ENCODE data around the gene WWOX. TPM values are rescaled to one million over a fixed set of nuclear protein-coding genes. Genes with fewer than 3 reads are reported as not detected.

WWOX gene
- polyA plus RNA-seq, 1 donor from 2014 or later, result 25.6 TPM

DNA sequence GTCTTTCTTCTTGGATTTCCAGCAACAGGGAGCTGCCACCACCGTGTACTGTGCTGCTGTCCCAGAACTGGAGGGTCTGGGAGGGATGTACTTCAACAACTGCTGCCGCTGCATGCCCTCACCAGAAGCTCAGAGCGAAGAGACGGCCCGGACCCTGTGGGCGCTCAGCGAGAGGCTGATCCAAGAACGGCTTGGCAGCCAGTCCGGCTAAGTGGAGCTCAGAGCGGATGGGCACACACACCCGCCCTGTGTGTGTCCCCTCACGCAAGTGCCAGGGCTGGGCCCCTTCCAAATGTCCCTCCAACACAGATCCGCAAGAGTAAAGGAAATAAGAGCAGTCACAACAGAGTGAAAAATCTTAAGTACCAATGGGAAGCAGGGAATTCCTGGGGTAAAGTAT is 1112.1 kb downstream of the WWOX start:
- no peaks in the 10 kb centered on the region for H3K36me3 ChIP-seq (ENCODE audit: insufficient read depth, low read length)
- no peaks in the 10 kb centered on the region for H3K27me3 ChIP-seq (ENCODE audit: insufficient read depth, low read depth, low read length)
- H3K79me2 ChIP-seq (replicated peaks; ENCODE audit: insufficient read depth, low read length), result no peaks in the 10 kb centered on the region
- H3K27ac ChIP-seq (ENCODE audit: low read length), result no peak overlapping the region
- no peaks in the 10 kb centered on the region for H3K9me3 ChIP-seq (ENCODE audit: low read length)
- H4K20me1 ChIP-seq (ENCODE audit: insufficient read depth), result no peaks in the 10 kb centered on the region
- H3K4me2 ChIP-seq (ENCODE audit: low read length), result no peak overlapping the region
- no peak overlapping the region for H3K9ac ChIP-seq (ENCODE audit: low read length)
- no peaks in the 10 kb centered on the region for H3K9me2 ChIP-seq (ENCODE audit: insufficient read depth, low read length)
- no peaks in the 10 kb centered on the region for H3F3A ChIP-seq (ENCODE audit: insufficient read depth, low read length, poor library complexity, severe bottlenecking)
- no peak for TF ChIP-seq EP300 (conservative IDR thresholded peaks at IDR 0.05; ENCODE audit: poor library complexity, severe bottlenecking)
- no peak for TF ChIP-seq EZH2 (IDR thresholded peaks at IDR 0.05; ENCODE audit: borderline replicate concordance, insufficient read depth, low read length, poor library complexity, severe bottlenecking)
- TF ChIP-seq POLR2AphosphoS5 (IDR thresholded peaks at IDR 0.05), result no peak
- no peak overlapping the region for H2AFZ ChIP-seq (ENCODE audit: low read depth, low read length)
- no peak overlapping the region for H3K4me3 ChIP-seq (ENCODE audit: low read length)

DNA sequence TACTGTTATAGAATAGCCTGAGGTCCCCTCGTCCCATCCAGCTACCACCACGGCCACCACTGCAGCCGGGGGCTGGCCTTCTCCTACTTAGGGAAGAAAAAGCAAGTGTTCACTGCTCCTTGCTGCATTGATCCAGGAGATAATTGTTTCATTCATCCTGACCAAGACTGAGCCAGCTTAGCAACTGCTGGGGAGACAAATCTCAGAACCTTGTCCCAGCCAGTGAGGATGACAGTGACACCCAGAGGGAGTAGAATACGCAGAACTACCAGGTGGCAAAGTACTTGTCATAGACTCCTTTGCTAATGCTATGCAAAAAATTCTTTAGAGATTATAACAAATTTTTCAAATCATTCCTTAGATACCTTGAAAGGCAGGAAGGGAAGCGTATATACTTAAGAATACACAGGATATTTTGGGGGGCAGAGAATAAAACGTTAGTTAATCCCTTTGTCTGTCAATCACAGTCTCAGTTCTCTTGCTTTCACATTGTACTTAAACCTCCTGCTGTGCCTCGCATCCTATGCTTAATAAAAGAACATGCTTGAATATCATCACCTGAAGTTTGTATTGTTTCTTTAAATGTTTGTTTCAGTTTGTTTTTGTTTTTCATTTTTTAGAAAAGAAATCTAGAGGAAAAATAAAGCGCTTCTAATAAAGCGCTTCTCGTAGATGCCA is 1112.8 kb downstream of the WWOX start:
- no peaks in the 10 kb centered on the region for H3K9me3 ChIP-seq (ENCODE audit: low read length)
- H3K4me3 ChIP-seq (ENCODE audit: low read length), result no peak overlapping the region
- no peak overlapping the region for H2AFZ ChIP-seq (ENCODE audit: low read depth, low read length)
- H3K9me2 ChIP-seq (ENCODE audit: insufficient read depth, low read length), result no peaks in the 10 kb centered on the region
- TF ChIP-seq SMC3 (conservative IDR thresholded peaks at IDR 0.05; ENCODE audit: poor library complexity) (no peak), EP300 (conservative IDR thresholded peaks at IDR 0.05; ENCODE audit: poor library complexity, severe bottlenecking) (no peak), RAD21 (conservative IDR thresholded peaks at IDR 0.05) (peak; percentile 33), EZH2 (IDR thresholded peaks at IDR 0.05; ENCODE audit: borderline replicate concordance, insufficient read depth, low read length, poor library complexity, severe bottlenecking) (no peak)
- TF ChIP-seq, protein P1, sequence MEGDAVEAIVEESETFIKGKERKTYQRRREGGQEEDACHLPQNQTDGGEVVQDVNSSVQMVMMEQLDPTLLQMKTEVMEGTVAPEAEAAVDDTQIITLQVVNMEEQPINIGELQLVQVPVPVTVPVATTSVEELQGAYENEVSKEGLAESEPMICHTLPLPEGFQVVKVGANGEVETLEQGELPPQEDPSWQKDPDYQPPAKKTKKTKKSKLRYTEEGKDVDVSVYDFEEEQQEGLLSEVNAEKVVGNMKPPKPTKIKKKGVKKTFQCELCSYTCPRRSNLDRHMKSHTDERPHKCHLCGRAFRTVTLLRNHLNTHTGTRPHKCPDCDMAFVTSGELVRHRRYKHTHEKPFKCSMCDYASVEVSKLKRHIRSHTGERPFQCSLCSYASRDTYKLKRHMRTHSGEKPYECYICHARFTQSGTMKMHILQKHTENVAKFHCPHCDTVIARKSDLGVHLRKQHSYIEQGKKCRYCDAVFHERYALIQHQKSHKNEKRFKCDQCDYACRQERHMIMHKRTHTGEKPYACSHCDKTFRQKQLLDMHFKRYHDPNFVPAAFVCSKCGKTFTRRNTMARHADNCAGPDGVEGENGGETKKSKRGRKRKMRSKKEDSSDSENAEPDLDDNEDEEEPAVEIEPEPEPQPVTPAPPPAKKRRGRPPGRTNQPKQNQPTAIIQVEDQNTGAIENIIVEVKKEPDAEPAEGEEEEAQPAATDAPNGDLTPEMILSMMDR (IDR thresholded peaks at IDR 0.05; ENCODE audit: poor library complexity, severe bottlenecking), result peak; percentile 35
- no peaks in the 10 kb centered on the region for H4K20me1 ChIP-seq (ENCODE audit: insufficient read depth)
- H3K4me2 ChIP-seq (ENCODE audit: low read length), result no peak overlapping the region
- H3K27ac ChIP-seq (ENCODE audit: low read length), result no peak overlapping the region
- no peaks in the 10 kb centered on the region for H3K27me3 ChIP-seq (ENCODE audit: insufficient read depth, low read depth, low read length)
- no peaks in the 10 kb centered on the region for H3F3A ChIP-seq (ENCODE audit: insufficient read depth, low read length, poor library complexity, severe bottlenecking)
- H3K79me2 ChIP-seq (replicated peaks; ENCODE audit: insufficient read depth, low read length), result no peaks in the 10 kb centered on the region
- H3K36me3 ChIP-seq (ENCODE audit: insufficient read depth, low read length), result no peaks in the 10 kb centered on the region
- H3K9ac ChIP-seq (ENCODE audit: low read length), result no peak overlapping the region

DNA sequence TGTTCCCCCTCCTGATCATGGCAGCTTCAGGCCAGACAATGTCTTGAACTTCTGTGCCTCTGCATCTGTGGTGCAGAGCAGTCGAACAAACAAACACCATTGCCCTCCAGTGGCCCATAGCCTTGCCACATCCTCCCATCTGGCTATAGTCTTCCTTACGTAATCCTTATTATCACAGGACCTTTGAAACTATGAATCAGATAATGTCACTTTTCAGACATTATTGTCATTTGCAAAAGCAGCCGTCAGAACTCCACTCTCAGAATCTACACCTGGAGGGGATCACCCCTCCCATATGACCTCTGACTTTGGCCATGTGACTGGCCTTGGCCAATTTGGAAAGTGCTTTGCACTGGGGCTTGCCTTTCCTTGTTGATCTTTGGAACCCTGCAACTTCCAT is 1113.8 kb downstream of the WWOX start:
- H3K9me2 ChIP-seq (ENCODE audit: insufficient read depth, low read length), result no peaks in the 10 kb centered on the region
- no peak overlapping the region for H3K27ac ChIP-seq (ENCODE audit: low read length)
- no peak overlapping the region for H3K9ac ChIP-seq (ENCODE audit: low read length)
- no peak overlapping the region for H3K4me3 ChIP-seq (ENCODE audit: low read length)
- H3F3A ChIP-seq (ENCODE audit: insufficient read depth, low read length, poor library complexity, severe bottlenecking), result no peaks in the 10 kb centered on the region
- H4K20me1 ChIP-seq (ENCODE audit: insufficient read depth), result no peaks in the 10 kb centered on the region
- H3K4me2 ChIP-seq (ENCODE audit: low read length), result no peak overlapping the region
- no peaks in the 10 kb centered on the region for H3K79me2 ChIP-seq (replicated peaks; ENCODE audit: insufficient read depth, low read length)
- H2AFZ ChIP-seq (ENCODE audit: low read depth, low read length), result no peak overlapping the region
- TF ChIP-seq POLR2AphosphoS5 (IDR thresholded peaks at IDR 0.05) (no peak), MXI1 (conservative IDR thresholded peaks at IDR 0.05; ENCODE audit: poor library complexity, severe bottlenecking) (no peak), SMC3 (conservative IDR thresholded peaks at IDR 0.05; ENCODE audit: poor library complexity) (no peak), TAF1 (IDR thresholded peaks at IDR 0.05; ENCODE audit: low read depth) (no peak), RAD21 (conservative IDR thresholded peaks at IDR 0.05) (no peak), EZH2 (IDR thresholded peaks at IDR 0.05; ENCODE audit: borderline replicate concordance, insufficient read depth, low read length, poor library complexity, severe bottlenecking) (no peak), EP300 (conservative IDR thresholded peaks at IDR 0.05; ENCODE audit: poor library complexity, severe bottlenecking) (no peak)
- TF ChIP-seq, protein P2, sequence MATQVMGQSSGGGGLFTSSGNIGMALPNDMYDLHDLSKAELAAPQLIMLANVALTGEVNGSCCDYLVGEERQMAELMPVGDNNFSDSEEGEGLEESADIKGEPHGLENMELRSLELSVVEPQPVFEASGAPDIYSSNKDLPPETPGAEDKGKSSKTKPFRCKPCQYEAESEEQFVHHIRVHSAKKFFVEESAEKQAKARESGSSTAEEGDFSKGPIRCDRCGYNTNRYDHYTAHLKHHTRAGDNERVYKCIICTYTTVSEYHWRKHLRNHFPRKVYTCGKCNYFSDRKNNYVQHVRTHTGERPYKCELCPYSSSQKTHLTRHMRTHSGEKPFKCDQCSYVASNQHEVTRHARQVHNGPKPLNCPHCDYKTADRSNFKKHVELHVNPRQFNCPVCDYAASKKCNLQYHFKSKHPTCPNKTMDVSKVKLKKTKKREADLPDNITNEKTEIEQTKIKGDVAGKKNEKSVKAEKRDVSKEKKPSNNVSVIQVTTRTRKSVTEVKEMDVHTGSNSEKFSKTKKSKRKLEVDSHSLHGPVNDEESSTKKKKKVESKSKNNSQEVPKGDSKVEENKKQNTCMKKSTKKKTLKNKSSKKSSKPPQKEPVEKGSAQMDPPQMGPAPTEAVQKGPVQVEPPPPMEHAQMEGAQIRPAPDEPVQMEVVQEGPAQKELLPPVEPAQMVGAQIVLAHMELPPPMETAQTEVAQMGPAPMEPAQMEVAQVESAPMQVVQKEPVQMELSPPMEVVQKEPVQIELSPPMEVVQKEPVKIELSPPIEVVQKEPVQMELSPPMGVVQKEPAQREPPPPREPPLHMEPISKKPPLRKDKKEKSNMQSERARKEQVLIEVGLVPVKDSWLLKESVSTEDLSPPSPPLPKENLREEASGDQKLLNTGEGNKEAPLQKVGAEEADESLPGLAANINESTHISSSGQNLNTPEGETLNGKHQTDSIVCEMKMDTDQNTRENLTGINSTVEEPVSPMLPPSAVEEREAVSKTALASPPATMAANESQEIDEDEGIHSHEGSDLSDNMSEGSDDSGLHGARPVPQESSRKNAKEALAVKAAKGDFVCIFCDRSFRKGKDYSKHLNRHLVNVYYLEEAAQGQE (IDR thresholded peaks at IDR 0.05; ENCODE audit: borderline replicate concordance), result no peak
- TF ChIP-seq, protein P1 (IDR thresholded peaks at IDR 0.05; ENCODE audit: poor library complexity, severe bottlenecking), result no peak
- no peaks in the 10 kb centered on the region for H3K9me3 ChIP-seq (ENCODE audit: low read length)
- H3K36me3 ChIP-seq (ENCODE audit: insufficient read depth, low read length), result no peaks in the 10 kb centered on the region
- no peaks in the 10 kb centered on the region for H3K27me3 ChIP-seq (ENCODE audit: insufficient read depth, low read depth, low read length)

Measured in neural cell (in vitro differentiated cells).